Measurements from ENCODE around the gene TLX2. TPM values are rescaled to one million over a fixed set of nuclear protein-coding genes. Genes with fewer than 3 reads are reported as not detected.
A peak's percentile ranks its signal among the peaks of the same experiment; 100 is the strongest.

The TLX2 gene
- total RNA-seq, 4 donors from 2014 or later: not detected

DNA sequence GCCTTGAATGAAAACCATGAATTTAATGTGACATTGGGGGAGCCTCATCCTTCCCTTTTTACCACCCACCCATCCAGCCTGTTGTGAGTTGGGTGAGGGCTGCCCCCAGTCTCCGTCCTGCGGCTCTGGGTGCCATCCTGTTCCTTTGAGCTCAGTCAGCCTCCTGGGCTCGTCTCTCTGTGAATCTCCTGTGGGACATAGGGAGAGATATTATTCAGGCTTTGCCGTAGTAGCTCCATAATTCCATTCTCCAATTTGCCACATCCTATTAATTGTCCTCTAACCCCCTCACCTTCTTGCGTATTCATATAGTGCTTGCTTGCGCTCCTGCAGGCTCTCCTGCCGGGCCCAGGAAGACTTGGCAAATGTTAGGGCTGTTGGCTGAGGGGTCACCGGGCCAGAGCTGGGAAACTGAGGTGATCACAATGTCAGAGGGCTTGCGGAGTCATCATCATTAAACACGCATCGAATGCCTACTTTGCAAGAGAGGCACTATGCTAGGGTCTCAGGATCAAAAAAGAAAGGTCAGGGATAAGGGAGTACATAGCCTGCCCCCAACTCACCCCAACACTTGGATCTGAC is 12.5 kb downstream of the TLX2 start:
- peaks cover 18 to 54% (median 28%) of the 10 kb centered on the region in 3 donors for H3K4me1 ChIP-seq
- H3K9me3 ChIP-seq: no peaks in the 10 kb centered on the region
- H3K36me3 ChIP-seq: peaks cover 7 to 29% (median 11%) of the 10 kb centered on the region in 3 donors
- no peak for DNase-seq
- H3K4me3 ChIP-seq: no peak overlapping the region
- TF ChIP-seq, protein P1, sequence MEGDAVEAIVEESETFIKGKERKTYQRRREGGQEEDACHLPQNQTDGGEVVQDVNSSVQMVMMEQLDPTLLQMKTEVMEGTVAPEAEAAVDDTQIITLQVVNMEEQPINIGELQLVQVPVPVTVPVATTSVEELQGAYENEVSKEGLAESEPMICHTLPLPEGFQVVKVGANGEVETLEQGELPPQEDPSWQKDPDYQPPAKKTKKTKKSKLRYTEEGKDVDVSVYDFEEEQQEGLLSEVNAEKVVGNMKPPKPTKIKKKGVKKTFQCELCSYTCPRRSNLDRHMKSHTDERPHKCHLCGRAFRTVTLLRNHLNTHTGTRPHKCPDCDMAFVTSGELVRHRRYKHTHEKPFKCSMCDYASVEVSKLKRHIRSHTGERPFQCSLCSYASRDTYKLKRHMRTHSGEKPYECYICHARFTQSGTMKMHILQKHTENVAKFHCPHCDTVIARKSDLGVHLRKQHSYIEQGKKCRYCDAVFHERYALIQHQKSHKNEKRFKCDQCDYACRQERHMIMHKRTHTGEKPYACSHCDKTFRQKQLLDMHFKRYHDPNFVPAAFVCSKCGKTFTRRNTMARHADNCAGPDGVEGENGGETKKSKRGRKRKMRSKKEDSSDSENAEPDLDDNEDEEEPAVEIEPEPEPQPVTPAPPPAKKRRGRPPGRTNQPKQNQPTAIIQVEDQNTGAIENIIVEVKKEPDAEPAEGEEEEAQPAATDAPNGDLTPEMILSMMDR (IDR thresholded peaks at IDR 0.05): no peak
- no peak for TF ChIP-seq POLR2A (IDR thresholded peaks at IDR 0.05)
- H3K27me3 ChIP-seq: no peaks in the 10 kb centered on the region
- H3K27ac ChIP-seq: peak overlapping the region in 1 of 4 donors; percentile 14
- WGBS, 2 donors: 96 to 100% methylated on average over 8 to 11 of the region's 11 CpGs
- intact Hi-C loops (cut with DNase I): loop anchor here (5.0 kb wide), 1 partner anchor 44 kb away; the partner anchor contains the start of genes CCDC142 and TTC31

DNA sequence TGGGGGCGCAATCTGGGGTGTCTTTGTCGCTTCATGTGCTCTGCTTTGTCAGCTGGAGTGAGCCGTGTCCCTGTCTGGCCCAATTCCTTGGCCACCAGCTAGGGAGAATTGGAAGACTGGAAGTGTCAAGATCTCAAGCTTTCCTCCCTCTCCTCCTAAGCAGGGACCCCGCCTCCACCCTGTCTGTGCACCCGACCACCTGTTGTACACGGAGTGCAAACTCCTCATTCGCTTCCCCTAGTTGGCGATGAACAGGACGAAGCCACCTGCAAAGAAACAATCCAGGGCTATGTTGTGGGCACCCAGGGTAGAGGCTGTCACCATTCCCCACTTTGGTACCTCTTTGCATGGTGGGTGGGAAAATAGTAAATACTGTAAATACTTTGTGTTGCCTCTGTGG is 13.5 kb downstream of the TLX2 start:
- Histone ChIP-seq H3K27ac (no peak overlapping the region), H3K36me3 (peaks cover 7 to 35% (median 15%) of the 10 kb centered on the region in 3 donors), H3K9me3 (no peaks in the 10 kb centered on the region), H3K4me1 (peaks cover 18 to 58% (median 28%) of the 10 kb centered on the region in 3 donors), H3K27me3 (no peaks in the 10 kb centered on the region), H3K4me3 (no peak overlapping the region)
- intact Hi-C loops (cut with DNase I): loop anchor here (5.0 kb wide), 1 partner anchor 45 kb away; the partner anchor contains the start of genes CCDC142 and TTC31
- TF ChIP-seq POLR2A (IDR thresholded peaks at IDR 0.05): no peak
- TF ChIP-seq, protein P1 (IDR thresholded peaks at IDR 0.05): no peak
- DNase-seq: no peak
- 91 to 96% methylated on average over 6 to 9 of the region's 9 CpGs for WGBS, 2 donors

DNA sequence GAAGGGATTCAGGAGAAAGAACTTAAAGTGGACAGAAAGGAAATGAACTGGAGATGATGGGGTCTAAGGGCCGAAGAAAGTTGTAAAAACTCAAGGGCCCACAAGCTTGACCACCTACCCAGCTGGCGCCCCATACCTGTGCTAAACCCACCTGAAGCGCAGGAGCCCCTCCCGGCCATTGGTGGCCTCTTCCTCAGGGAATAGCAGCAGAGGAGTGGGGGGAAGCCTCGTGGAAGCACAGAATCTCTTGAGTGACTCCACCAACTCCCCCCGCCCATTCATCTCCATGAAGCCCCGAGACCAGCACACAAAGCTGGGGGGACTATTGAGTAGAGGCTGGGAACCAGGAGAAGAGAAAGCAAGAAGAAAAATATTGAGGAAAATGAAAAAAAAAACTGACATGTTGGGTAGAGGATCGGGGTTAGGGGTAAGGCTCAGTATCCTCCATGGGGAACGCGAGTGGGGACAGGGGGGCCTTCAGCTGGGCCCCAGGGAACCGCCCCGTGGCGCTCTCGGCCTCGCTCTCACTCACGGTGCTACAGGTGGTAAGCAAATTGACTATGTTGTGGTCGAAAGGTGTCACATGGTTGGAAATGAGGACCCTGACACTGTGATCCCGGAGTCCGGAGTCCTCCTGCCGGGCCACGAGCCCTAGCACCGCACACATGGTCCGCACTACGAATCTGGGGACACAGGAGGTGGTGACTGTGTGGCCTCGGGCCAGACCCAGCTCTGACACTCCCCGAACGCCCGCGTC is 14.5 kb downstream of the TLX2 start:
- intact Hi-C loops (cut with DNase I): loop anchor here (5.0 kb wide), 1 partner anchor 46 kb away; the partner anchor contains the start of genes CCDC142 and TTC31
- Histone ChIP-seq H3K4me3 (peak overlapping the region; percentile 83 to 98 (median 90)), H3K27me3 (no peaks in the 10 kb centered on the region), H3K9me3 (no peaks in the 10 kb centered on the region), H3K36me3 (peaks cover 7 to 45% (median 21%) of the 10 kb centered on the region in 3 donors), H3K27ac (peak overlapping the region; percentile 90 to 95 (median 91)), H3K4me1 (peaks cover 18 to 58% (median 28%) of the 10 kb centered on the region in 3 donors)
- DNase-seq: no peak
- TF ChIP-seq, protein P1 (IDR thresholded peaks at IDR 0.05): no peak
- no peak for TF ChIP-seq POLR2A (IDR thresholded peaks at IDR 0.05)
- WGBS, 2 donors: 21 to 22% methylated on average over 19 to 20 of the region's 29 CpGs

DNA sequence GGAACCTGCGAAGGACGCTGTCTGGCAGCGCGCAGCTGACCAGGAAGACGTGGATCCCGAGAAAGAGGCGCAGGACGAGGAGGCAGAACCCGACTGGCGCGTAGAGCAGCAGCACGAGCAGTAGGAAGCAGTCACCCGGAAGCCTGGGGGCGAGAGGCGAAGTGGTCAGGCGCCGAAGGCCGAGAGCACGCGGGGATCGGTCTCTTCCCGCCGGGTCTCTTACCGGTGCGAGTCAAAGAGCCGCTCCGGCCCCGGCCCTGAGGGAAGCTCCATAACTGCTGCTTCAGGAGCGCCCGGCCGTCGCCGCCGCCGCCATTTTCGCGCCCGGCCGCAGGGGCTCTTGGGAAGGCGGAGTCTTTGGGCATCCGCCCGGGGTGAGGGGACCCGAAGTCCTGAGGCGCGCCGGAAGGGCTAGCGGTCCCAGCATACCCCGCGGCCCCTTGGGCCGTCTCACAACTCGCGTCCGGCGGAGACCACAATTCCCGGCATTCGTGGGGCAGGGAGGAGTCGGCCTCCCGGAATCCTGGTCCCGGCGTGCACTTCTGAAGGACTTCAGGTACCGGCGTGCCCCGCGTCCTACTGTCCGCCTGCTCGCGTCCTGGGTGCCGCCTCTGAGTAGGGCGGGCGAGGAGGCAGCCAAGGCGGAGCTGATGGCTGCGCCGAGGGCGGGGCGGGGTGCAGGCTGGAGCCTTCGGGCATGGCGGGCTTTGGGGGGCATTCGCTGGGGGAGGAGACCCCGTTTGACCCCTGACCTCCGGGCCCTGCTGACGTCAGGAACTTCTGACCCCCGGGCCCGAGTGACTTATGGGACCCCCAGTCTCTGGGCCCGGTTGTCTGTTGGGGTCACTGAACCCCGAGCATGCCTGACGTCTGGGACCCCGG is 15.3 kb downstream of the TLX2 start, which contains the start of the genes AUP1 and HTRA2:
Gene AUP1 (minus strand): TSS at position 350 of the 882 bp plus-strand sequence. CDS start 77 bp downstream, at position 273.
Gene HTRA2 (plus strand): TSS at position 577 of the 882 bp plus-strand sequence. CDS start 74 bp downstream, at position 651.
- DNase-seq: peak; percentile 92
- Histone ChIP-seq H3K27ac (peak within 1 kb of the TSS; percentile 90 to 95 (median 91)), H3K4me3 (peak within 1 kb of the TSS; percentile 83 to 98 (median 90)), H3K27me3 (no peaks in the 10 kb centered on the region), H3K36me3 (peaks cover 7 to 47% (median 21%) of the 10 kb centered on the region in 3 donors), H3K9me3 (no peaks in the 10 kb centered on the region), H3K4me1 (peaks cover 18 to 58% (median 28%) of the 10 kb centered on the region in 3 donors)
- TF ChIP-seq POLR2A (IDR thresholded peaks at IDR 0.05): peak in 3 of 4 donors; percentile 68 to 86 (median 76)
- TF ChIP-seq, protein P1 (IDR thresholded peaks at IDR 0.05): peak in 2 of 6 experiments; percentile 8 to 57
- WGBS, 2 donors: 0% methylated on average over 28 of the region's 87 CpGs; no CpG with 5 or more reads in 1 of the 2 donors
- intact Hi-C loops (cut with DNase I): loop anchor here (5.0 kb wide), 1 partner anchor 47 kb away; the partner anchor contains the start of genes CCDC142 and TTC31
